ENCODE results near the gene CLTB.

Gene CLTB

DNA sequence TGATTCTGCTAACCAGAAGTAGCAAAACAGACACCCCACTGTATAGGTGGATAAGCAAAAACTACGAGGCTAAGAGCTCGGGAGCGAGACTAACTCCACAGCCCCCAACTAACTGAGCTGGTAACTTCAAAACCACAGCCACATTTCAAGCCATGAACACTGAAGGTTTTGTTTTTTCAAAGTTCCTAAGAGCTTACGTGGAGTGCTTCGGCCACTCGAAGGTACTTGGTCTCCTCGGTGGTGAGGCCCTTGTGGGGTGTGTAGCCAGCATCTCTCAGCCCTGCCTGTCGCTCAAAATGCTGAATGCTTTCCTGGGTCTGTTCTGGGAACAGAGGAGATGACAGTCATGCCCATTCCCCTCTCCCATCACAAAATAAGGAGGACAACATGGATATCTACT lies 65.9 kb downstream of the CLTB start:
- no peak for DNase-seq

DNA sequence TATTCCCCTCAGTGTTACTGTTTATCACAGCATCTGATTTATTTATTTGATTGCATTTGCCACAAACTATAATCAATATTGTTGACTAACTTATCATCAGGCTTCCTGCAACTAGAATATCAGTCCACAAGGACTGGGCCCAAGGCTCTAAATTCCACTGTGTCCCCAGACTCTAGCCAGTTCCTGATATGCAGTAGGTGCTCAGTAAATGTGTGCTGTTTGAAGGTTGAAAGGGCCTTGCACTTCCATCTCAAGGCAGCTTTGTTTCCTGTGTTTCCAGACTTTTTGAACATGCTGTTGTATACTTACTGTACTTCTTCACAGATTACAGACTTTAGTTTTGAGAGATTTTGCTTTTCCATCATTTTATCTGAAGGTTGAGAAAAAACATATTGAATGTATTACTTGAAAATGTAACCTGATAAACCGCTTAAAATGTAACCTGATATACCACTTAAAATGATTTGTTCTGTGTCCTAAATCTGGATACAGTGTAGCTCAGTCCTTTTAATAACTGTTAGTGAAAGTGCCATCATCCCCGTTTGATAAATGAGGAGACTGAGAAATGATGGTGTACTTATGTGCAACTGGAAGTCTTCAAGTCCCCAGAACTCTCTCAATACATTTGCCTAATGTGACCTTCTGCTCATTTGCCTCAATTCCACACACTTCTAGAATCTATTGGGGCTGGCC lies 73.4 kb downstream of the CLTB start:
- DNase-seq = no peak

Data from T-helper 9 cell (primary cell).